ENCODE measurements around the gene CEP95.

DNA sequence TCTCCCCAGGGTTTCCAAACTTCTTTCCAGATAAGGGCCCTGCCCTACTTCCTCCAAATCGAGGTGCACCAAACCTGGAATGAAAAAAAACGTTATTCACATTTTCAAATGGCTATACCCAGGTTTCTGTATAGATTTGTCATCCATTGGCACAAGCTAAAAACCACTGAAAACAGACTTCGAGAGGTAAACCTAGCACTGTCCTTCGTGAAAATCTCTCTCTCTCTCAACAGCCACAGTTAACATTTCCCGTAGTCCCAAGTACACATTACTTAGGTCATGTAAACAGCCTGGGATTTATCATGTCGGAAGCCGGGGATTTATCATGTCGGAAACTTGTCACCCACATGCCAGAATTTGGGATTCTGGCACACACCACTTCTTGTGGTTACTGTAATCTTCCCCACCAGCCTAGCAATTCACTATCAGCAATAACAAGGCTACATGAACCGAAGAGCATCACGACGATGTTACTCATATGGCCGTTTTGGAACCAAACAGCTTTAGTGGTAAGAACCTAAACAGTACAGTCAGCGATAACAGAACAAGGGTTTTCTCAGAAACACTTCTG lies 1.9 kb upstream of the CEP95 start:
- TF ChIP-seq POLR2A (IDR thresholded peaks at IDR 0.05) = no peak
- TF ChIP-seq, protein P1, sequence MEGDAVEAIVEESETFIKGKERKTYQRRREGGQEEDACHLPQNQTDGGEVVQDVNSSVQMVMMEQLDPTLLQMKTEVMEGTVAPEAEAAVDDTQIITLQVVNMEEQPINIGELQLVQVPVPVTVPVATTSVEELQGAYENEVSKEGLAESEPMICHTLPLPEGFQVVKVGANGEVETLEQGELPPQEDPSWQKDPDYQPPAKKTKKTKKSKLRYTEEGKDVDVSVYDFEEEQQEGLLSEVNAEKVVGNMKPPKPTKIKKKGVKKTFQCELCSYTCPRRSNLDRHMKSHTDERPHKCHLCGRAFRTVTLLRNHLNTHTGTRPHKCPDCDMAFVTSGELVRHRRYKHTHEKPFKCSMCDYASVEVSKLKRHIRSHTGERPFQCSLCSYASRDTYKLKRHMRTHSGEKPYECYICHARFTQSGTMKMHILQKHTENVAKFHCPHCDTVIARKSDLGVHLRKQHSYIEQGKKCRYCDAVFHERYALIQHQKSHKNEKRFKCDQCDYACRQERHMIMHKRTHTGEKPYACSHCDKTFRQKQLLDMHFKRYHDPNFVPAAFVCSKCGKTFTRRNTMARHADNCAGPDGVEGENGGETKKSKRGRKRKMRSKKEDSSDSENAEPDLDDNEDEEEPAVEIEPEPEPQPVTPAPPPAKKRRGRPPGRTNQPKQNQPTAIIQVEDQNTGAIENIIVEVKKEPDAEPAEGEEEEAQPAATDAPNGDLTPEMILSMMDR (IDR thresholded peaks at IDR 0.05) = no peak

Data from thyroid gland (tissue), 4 donors.